Neutrophil (primary cell): ENCODE results near the gene GABBR1.

Experiments used
- H3K27ac ChIP-seq: fragments of 200-600 bp; sonication (generic); 2 replicates; pipeline ENCODE4 v1.5.1; 2016; ENCODE audit warnings: mild to moderate bottlenecking, moderate library complexity
- H3K27me3 ChIP-seq: fragments of 200-600 bp; sonication (generic); 2 replicates; pipeline ENCODE4 v1.6.0; 2016; ENCODE audit warnings: mild to moderate bottlenecking
- H3K36me3 ChIP-seq: fragments of 200-600 bp; sonication (generic); 2 replicates; pipeline ENCODE4 v1.5.1; 2017
- H3K4me1 ChIP-seq, 2 experiments: fragments of 200-600 bp in 1 of 2; sonication (generic) in 1 of 2; 1 replicate in 1 of 2; 2 replicates in 1 of 2; pipeline versions ENCODE4 v1.5.1 to v1.6.1; 2013 to 2016; ENCODE audit warnings: low read depth in 1 of 2, low read length in 1 of 2, mild to moderate bottlenecking in 1 of 2, moderate library complexity in 1 of 2; ENCODE audit not compliant: control insufficient read depth in 1 of 2, insufficient read depth in 1 of 2
- H3K4me3 ChIP-seq, 2 experiments: fragments of 200-600 bp in 1 of 2; sonication (generic) in 1 of 2; 1 replicate in 1 of 2; 2 replicates in 1 of 2; pipeline ENCODE4 v1.5.1; 2013 to 2016; ENCODE audit warnings: low read depth in 1 of 2, low read length in 1 of 2, mild to moderate bottlenecking in 1 of 2, moderate library complexity in 1 of 2
- H3K9me3 ChIP-seq: fragments of 200-600 bp; sonication (generic); 2 replicates; pipeline ENCODE4 v1.5.1; 2016
- TF ChIP-seq, protein P1 (sequence below): fragments of 200-600 bp; sonication (generic); IDR thresholded peaks from 2 replicates; pipeline ENCODE4 v1.5.1; 2016; ENCODE audit warnings: antibody characterized with exemption

Gene GABBR1

DNA sequence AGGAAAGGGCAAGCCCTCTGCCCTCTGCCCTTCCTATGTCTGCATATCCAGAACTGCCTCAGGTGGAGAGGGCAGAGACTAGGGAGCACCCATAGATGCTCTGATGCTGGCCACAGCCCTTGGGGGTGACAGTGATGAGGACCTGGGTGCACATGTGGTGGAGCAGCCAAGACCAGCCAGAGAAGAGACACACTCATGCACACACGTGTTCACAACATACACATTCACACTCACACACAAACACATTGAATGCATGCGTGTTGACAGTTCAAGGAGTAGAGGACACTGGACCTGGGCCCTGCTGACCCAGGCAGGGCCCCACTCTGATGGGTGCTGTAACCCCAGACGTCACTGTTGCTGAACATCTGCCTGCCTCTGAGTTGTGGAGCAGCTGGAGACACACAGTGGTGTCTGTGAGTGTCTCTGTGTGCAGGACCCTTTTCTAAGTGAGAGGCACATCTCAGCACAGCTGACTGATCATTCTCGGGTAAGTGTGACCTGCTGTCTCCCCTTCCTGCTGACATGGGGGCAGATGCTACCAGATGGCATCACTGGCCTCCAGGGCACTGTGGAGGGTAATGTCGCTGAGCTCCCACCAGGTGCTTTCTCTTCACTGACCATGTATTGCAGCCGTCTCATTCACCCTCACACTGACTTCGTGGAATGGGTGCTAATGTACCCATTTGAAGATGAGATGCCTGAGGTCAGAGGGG is 115.1 kb downstream of the GABBR1 start:
- Histone ChIP-seq H3K4me3 (no peak overlapping the region), H3K27me3 (peaks cover 7% of the 10 kb centered on the region), H3K4me1 (no peaks in the 10 kb centered on the region), H3K9me3 (no peaks in the 10 kb centered on the region), H3K27ac (no peak overlapping the region), H3K36me3 (no peaks in the 10 kb centered on the region)
- TF ChIP-seq, protein P1, sequence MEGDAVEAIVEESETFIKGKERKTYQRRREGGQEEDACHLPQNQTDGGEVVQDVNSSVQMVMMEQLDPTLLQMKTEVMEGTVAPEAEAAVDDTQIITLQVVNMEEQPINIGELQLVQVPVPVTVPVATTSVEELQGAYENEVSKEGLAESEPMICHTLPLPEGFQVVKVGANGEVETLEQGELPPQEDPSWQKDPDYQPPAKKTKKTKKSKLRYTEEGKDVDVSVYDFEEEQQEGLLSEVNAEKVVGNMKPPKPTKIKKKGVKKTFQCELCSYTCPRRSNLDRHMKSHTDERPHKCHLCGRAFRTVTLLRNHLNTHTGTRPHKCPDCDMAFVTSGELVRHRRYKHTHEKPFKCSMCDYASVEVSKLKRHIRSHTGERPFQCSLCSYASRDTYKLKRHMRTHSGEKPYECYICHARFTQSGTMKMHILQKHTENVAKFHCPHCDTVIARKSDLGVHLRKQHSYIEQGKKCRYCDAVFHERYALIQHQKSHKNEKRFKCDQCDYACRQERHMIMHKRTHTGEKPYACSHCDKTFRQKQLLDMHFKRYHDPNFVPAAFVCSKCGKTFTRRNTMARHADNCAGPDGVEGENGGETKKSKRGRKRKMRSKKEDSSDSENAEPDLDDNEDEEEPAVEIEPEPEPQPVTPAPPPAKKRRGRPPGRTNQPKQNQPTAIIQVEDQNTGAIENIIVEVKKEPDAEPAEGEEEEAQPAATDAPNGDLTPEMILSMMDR = no peak

DNA sequence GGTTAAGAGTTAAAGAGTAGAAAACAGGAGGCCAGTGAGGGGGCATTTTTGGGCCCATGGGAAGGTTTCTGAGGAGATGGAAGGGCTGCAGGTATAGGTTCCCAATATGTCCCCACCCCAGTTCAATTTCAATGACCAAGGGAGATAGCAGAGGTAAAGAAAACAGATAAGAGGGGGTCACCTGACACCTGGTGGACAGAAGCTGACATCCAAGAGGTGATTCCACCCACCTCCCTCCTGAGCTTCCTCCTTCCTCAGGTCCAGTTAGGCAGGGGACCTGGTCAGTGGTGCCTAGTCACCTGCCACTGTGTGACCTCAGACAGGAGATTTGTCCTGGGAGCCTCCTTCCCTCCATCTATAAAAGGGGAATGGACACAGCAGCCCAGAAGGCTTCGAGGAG is 115.7 kb downstream of the GABBR1 start:
- Histone ChIP-seq H3K27me3 (peaks cover 7% of the 10 kb centered on the region), H3K27ac (no peak overlapping the region), H3K4me1 (no peaks in the 10 kb centered on the region), H3K9me3 (no peaks in the 10 kb centered on the region), H3K36me3 (no peaks in the 10 kb centered on the region), H3K4me3 (no peak overlapping the region)
- TF ChIP-seq, protein P1 = no peak

- no peaks in the 10 kb centered on the region for H3K4me1 ChIP-seq
- no peak overlapping the region for H3K27ac ChIP-seq
- H3K4me3 ChIP-seq = no peak overlapping the region
- no peaks in the 10 kb centered on the region for H3K9me3 ChIP-seq
- no peaks in the 10 kb centered on the region for H3K36me3 ChIP-seq
- H3K27me3 ChIP-seq = peaks cover 7% of the 10 kb centered on the region
- TF ChIP-seq, protein P1 = no peak
Measured at GRCh38 chr6:29516108-29516507, 116.9 kb downstream of the GABBR1 start.

GRCh38 chr6:29510746-29511300 is 122.2 kb downstream of the GABBR1 start:
- Histone ChIP-seq H3K4me1 (no peaks in the 10 kb centered on the region), H3K4me3 (no peak overlapping the region), H3K27me3 (no peaks in the 10 kb centered on the region), H3K36me3 (no peaks in the 10 kb centered on the region), H3K27ac (no peak overlapping the region), H3K9me3 (no peaks in the 10 kb centered on the region)
- TF ChIP-seq, protein P1 = no peak

DNA sequence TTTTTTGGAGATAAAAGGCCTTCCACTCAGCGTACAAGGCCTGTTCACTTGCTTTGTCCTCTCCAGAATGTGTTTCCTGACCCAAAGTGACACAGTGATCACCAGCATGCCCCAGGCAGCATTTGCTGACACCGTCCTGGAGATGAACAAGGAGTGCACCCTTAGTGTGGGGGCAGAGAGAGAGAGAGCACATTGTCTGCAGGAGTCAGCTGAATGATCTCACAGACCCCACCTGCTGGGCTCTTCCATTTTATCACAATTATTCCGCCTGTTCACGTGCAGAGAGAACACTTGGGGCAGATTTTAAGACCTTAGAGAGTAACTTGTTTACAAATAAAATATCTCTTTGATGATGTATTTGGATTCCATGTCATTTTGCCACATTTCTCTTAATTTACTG is 122.8 kb downstream of the GABBR1 start:
- H3K27me3 ChIP-seq = no peaks in the 10 kb centered on the region
- no peak overlapping the region for H3K4me3 ChIP-seq
- no peaks in the 10 kb centered on the region for H3K4me1 ChIP-seq
- H3K27ac ChIP-seq = no peak overlapping the region
- H3K9me3 ChIP-seq = no peaks in the 10 kb centered on the region
- no peaks in the 10 kb centered on the region for H3K36me3 ChIP-seq
- TF ChIP-seq, protein P1 = no peak
